ENCODE data around the gene FAM89B.

Gene FAM89B

GRCh38 chr11:65607614-65608426 lies 35.5 kb downstream of the FAM89B start:
- no peak for DNase-seq
- in situ Hi-C loops (cut with HindIII; ENCODE audit: low pct_ligation_motif_present, low sequenced_read_pairs): no loop called here
- Histone ChIP-seq H3K36me3 (replicated peaks) (peaks cover 37% of the 10 kb centered on the region), H3K27ac (no peak overlapping the region), H3K4me3 (ENCODE audit: low read depth, low read length) (peak overlapping the region; percentile 35), H3K27me3 (replicated peaks) (no peaks in the 10 kb centered on the region)
- TF ChIP-seq CTCF (IDR thresholded peaks at IDR 0.05; ENCODE audit: low read depth, low read length, missing control alignments): no peak

- TF ChIP-seq CTCF (IDR thresholded peaks at IDR 0.05; ENCODE audit: low read depth, low read length, missing control alignments): no peak
- Histone ChIP-seq H3K4me3 (ENCODE audit: low read depth, low read length) (no peak overlapping the region), H3K27me3 (replicated peaks) (no peaks in the 10 kb centered on the region), H3K27ac (no peak overlapping the region), H3K36me3 (replicated peaks) (peaks cover 27% of the 10 kb centered on the region)
- in situ Hi-C loops (cut with HindIII; ENCODE audit: low pct_ligation_motif_present, low sequenced_read_pairs): no loop called here
- DNase-seq: no peak
Observed at GRCh38 chr11:65609229-65609628, 36.9 kb downstream of the FAM89B start.

- Histone ChIP-seq H3K27ac (no peak overlapping the region), H3K27me3 (replicated peaks) (no peaks in the 10 kb centered on the region), H3K4me3 (ENCODE audit: low read depth, low read length) (no peak overlapping the region), H3K36me3 (replicated peaks) (peaks cover 23% of the 10 kb centered on the region)
- in situ Hi-C loops (cut with HindIII; ENCODE audit: low pct_ligation_motif_present, low sequenced_read_pairs): no loop called here
- no peak for TF ChIP-seq CTCF (IDR thresholded peaks at IDR 0.05; ENCODE audit: low read depth, low read length, missing control alignments)
- no peak for DNase-seq
Observed at GRCh38 chr11:65609665-65610064, 37.3 kb downstream of the FAM89B start.

GRCh38 chr11:65610404-65610803 lies 38.1 kb downstream of the FAM89B start:
- TF ChIP-seq CTCF (IDR thresholded peaks at IDR 0.05; ENCODE audit: low read depth, low read length, missing control alignments): no peak
- no peak for DNase-seq
- H3K36me3 ChIP-seq (replicated peaks): peaks cover 15% of the 10 kb centered on the region
- in situ Hi-C loops (cut with HindIII; ENCODE audit: low pct_ligation_motif_present, low sequenced_read_pairs): no loop called here
- no peaks in the 10 kb centered on the region for H3K27me3 ChIP-seq (replicated peaks)
- no peak overlapping the region for H3K4me3 ChIP-seq (ENCODE audit: low read depth, low read length)
- H3K27ac ChIP-seq: no peak overlapping the region

GRCh38 chr11:65611028-65611757 lies 38.9 kb downstream of the FAM89B start:
- peak overlapping the region; percentile 83 for H3K4me3 ChIP-seq (ENCODE audit: low read depth, low read length)
- peaks cover 8% of the 10 kb centered on the region for H3K36me3 ChIP-seq (replicated peaks)
- no peaks in the 10 kb centered on the region for H3K27me3 ChIP-seq (replicated peaks)
- no peak overlapping the region for H3K27ac ChIP-seq
- no peak for TF ChIP-seq CTCF (IDR thresholded peaks at IDR 0.05; ENCODE audit: low read depth, low read length, missing control alignments)
- in situ Hi-C loops (cut with HindIII; ENCODE audit: low pct_ligation_motif_present, low sequenced_read_pairs): no loop called here
- DNase-seq: no peak

Data from brain microvascular endothelial cell (primary cell).